HG02884 (cell line): Measurements from ENCODE around the gene ISCA2.
"Not testable (repeated sequence)": the region's sequence is repeated elsewhere in the genome, so short reads cannot be mapped to it uniquely, and the experiment has no call there.

Experiments
- ATAC-seq: cut with Tn5 transposase; IDR thresholded peaks from one replicate; pipeline ENCODE4 v1.9.1; 2021; ENCODE audit warnings: mild to moderate bottlenecking, moderate library complexity; ENCODE audit not compliant: unreplicated experiment

ISCA2 gene

GRCh38 chr14:74526854-74527585 lies 33.5 kb downstream of the ISCA2 start:
- no peak for ATAC-seq

DNA sequence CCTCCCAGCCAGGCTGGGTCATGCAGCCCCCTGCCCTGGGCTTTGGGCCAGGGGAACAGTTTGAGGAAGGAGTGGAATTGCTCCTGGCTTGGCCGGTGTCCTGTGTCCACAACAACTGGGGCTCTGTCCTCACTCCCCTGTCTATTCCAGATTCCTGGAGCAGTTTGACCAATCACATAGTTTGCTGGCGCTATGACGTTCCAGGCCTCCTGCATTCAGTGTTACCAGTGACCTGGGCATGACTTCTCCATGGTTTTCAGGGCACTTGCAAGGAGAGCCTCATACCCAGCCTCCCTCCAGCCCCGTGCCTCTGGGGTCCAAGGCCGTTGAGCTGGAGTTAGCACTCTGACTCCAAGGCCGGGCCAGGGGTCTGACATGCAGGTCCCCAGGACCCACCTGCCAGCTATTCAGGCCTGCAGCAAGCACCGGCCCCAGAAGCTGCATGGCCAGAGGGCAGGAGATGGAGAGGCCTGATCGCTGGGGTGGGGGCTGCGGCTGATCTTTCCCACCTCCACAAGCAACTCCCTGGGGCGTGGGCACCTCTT lies 34.2 kb downstream of the ISCA2 start:
- no peak for ATAC-seq

DNA sequence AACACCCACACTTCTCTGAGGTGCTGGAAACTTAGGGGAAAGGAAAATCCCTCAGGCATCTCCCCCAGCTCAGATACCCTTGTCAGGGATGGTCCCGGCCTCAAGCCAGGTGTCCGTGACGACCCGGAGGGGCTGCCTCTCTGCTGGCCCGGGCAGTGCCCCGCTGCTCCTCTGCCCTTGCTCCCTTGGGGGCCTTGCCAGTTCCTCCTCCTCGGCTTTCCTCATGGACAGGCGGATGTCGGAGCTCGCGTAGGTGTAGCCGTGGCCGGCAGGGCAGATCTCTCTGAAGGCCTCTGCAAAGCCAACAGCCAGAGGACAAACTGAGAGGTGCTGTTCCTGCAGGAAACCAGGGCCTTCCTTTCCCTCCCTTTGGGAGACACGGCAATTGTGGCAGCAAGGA lies 34.8 kb downstream of the ISCA2 start:
- no peak for ATAC-seq

GRCh38 chr14:74528886-74529285 lies 35.3 kb downstream of the ISCA2 start:
- no peak for ATAC-seq

- ATAC-seq = no peak
Measured at GRCh38 chr14:74531006-74531405, 37.4 kb downstream of the ISCA2 start.

- no peak for ATAC-seq
Measured at GRCh38 chr14:74531467-74531866, 37.9 kb downstream of the ISCA2 start.

GRCh38 chr14:74532246-74532645 lies 38.7 kb downstream of the ISCA2 start:
- ATAC-seq = no peak

DNA sequence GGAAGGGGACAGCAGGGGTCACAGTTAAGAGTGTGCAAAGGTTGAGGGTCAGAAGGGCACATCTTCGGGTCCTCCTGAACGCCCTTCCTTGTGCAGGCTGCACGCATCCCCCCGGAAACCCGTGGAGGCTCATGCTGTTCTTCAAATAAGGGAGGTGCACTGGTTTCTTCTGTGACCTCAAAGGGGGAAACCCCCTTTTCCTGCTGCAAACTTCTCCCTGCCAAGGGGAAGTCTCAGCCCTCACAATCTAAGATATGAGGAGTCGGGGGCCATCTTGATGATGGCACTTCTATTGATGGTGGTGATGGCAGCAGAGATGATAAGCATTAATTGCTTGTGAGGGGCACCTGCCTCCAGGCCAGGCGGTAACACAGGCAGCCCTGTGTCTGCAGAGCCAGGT lies 40.0 kb downstream of the ISCA2 start:
- ATAC-seq = no peak

DNA sequence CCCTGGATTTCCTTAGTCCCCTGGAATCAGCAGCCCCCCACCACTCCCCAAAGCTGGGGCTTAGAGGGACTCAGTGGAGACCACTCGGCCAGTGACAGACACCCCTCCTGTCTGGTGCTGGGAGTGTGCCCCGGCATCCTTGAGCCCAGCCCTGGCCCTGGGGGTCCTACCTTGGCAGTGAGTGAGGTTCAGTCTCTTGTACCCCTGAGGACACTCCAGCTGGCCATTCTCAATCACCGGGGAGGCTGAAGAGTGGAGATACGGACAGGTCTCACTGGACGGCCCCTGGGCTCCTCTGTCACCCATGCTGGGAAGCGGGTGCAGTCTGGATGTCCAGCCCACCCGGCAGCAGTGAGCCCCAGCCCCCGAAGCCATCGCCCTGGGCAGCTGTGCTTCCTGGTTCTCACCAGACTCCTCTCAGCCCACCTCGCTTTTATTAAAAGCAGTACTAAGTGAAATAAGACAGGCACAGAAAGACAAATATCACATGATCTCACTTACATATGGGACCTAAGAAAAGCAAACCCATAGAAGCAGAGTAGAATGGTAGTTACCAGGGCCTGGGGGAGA lies 42.3 kb downstream of the ISCA2 start:
- no peak for ATAC-seq

DNA sequence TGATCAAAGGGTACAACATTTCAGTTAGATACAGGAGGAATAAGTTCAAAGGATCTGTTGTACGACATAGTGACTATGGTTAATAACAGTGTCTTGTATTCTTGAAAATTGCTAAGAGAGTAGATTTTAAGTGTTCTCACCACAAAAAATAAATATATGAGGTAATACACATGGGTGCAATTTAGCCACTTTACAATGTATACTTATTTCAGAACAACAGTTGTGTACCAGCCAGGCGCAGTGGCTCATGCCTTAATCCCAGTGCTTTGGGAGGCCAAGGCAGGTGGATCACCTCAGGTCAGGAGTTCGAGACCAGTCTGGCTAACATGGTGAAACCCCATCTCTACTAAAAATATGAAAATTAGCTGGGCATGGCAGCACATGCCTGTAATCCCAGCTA lies 42.8 kb downstream of the ISCA2 start:
- ATAC-seq = not testable (repeated sequence)

DNA sequence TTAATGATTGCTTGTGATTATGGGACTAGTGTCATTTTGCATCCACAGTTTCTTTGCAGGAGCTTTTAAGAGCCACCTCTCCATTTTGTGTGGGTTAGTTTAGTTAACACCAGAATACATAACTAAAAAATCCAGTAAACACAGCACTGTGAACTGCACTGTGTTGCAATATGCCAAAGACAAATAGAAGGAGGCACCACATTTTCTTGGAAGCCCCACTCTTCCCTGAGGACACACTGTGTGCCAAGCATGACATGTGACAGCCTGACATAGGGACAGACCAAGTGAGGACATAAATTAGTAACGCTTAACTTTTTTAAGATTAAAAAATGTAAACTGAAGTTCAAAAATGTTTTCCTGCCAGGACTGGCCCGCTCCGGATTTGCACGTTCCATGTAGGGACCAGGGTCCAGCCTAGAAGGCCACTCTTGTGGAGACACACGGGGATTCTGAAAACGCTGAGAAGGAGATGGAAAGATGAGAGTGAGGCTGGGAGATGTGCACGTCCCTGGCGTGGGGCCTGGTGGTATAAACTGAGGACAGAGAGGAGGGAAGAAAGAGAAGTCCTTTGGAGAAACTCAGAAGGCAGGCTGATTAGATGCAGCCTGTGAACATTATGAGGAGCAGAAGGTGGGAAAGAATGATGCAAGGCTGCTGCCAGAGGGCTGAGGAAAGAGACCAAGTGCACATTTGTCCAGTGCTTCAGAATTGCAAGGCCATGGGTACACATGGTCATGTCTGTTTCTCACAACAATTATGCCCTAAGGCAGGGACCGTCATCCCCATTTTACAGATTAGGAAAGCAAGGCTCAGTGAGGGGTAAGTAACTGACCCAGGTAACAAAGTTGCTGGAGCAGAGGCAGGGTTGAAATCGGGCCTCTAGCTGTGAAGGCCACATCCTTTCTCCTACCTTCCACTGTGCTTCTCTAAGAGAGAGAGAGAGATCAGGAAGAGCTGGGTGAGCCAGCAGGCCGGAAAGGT lies 45.1 kb downstream of the ISCA2 start:
- no peak for ATAC-seq

GRCh38 chr14:74539503-74539902 lies 45.9 kb downstream of the ISCA2 start:
- no peak for ATAC-seq

DNA sequence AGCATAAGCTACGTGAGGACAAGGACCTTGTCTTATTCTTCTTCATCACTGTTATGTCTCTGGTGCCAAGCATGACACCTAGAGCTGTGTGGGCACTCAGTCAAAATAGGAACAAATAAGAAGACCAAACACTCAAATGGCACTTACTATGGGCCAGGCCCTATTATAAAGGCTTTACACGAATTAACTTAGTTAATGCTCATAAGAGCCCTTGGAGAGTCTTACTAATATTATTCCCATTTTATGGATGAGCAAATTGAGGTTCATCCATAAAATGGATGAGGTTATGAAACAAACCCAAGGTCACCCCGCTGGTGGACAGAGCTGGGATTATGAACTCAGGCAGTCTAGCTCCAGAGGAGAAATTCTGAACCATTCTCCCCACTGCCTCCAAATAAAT lies 47.7 kb downstream of the ISCA2 start:
- no peak for ATAC-seq

- ATAC-seq = no peak
Measured at GRCh38 chr14:74542056-74542685, 48.6 kb downstream of the ISCA2 start.

DNA sequence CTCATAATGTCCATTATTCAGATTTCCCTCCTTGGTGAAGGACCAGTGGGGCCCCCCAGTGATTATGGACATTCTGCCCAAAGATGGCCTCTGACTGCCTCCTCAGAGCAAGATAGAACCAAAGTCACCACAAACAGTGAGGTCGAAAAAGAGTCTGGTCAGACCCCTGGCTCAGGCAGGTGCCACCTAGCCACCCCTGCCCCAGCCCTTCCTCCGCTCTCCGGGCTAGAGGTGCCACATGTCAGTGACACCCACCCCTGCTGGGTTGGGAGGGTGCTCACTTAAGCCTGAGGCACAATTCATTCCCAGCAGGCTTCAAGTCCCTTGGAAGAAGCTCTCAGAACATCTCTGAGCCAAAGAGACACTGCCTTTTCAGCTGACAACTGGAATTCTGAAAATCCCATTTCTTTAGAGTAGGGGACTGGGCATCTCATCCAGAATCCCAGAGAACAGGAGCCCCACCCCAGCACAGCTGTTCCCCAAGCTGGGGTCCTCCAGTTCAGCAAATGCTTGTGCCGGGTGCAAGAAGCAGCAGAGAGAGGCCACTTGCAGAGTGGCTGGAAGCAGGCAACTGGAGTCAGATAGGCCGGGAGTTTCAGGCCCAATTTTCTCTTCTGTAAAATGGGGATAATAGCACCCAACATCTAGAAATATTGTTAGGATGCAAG lies 50.3 kb downstream of the ISCA2 start:
- no peak for ATAC-seq

GRCh38 chr14:74545386-74545785 lies 51.8 kb downstream of the ISCA2 start:
- no peak for ATAC-seq

- ATAC-seq = no peak
Measured at GRCh38 chr14:74546416-74546815, 52.9 kb downstream of the ISCA2 start.
